NCI-H1105 (cell line): ENCODE measurements around the gene SUGCT.
"Not testable (repeated sequence)": the region's sequence is repeated elsewhere in the genome, so short reads cannot be mapped to it uniquely, and the experiment has no call there.

Experiments
- DNase-seq: peaks from one replicate; lab custom pipeline; 2025; lab: John Stamatoyannopoulos, UW

SUGCT gene

DNA sequence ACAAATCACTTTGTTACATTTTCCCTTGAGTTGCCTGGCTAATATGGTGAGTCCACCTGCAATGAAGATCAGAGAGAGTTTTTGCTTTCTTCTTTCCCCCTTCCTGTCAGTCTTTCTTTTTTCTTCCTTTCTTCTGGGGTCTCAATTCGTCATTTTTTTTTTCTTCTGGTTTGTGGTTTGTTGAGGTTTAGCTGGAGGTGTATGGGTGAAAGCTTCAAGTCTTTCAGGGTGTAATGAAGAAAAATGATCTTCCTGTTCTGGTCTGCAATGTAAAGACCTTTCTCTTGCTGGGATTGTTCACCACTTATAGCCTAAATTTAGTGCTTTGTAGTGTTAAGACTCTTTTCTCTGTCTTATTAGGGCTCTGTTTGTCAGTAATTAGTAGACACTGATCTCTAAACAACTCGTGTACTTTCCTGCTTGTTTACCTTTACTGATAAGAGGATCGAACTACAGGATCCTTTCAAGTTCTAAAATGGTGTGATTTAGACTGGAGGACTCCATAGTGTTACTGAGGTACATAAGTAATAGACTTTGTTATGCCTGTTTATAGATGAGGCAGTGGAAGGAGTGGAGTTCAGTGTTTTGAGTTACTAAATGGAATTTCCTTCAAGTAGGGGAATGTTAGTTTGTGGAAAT is 129.1 kb downstream of the SUGCT start:
- DNase-seq = no peak

DNA sequence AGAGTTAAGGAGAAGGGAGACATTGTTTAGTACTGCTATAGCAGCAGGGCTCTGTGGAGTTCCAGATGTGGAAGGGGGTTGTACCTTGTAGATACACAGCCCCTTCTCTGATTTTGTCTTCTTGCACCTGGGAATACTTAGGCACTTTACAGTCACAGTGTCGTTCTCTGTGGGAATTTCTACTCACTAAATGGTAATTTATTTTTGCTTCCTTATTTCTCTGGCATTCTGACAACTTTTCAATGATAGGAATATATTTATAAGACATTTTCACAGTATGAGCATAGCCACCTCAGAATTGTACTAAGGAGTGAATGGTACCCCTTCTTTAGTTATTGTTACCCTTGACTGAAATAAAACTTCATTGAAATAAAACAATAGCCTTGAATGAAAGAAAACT is 132.8 kb downstream of the SUGCT start:
- no peak for DNase-seq

DNA sequence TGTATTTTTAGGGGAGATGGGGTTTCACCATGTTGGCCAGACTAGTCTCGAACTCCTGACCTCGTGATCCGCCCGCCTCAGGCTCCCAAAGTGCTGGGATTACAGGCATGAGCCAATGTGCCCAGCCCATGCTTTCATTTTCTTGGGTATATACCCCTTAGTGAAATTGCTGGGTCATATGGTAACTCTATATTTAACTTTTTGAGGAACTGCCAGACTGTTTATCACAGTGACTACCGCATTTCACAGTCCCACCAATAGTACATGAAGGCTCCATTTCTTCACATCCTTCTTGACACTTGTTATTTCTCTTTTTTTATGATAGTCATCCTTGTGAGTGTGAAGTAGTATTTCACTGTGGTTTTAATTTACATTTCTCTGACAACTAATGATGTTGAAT is 134.0 kb downstream of the SUGCT start:
- DNase-seq = not testable (repeated sequence)

DNA sequence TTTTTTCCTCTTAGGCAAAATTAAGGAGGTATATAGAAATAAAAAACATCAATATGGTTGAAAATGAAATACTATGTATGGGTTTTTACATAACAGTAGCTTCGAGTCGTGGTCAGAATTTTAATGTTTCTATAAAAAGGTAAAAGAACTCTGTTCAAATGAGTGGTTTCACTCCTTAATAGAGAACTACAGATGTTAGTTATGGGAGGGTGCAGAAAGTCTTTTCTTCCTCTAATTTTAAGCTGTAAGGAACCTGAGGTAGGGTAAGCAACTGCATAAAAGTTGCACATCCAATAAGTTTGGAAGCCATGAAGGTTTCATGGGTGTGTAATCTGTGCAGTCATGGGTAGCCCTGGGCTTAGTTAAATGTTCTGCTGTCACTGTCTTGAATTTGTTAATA is 141.3 kb downstream of the SUGCT start:
- no peak for DNase-seq

DNA sequence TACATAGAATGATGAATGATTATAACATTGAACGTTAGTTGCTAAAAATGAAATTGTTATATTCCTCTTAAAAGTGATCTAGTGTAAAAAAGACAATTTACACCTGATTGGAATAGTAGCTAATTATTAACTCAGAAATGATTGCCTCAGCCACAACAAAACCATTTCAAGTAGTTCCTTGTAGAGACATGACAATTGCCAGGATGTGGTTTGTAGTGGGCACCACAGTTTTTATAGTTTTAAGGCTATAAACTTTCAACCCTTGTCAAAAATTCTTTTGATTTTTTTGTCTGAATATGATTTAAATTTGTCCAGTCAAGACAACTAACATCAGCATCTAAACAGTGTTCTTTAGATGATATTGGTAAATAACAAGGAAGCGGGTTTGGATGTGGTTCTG is 145.2 kb downstream of the SUGCT start:
- no peak for DNase-seq

DNA sequence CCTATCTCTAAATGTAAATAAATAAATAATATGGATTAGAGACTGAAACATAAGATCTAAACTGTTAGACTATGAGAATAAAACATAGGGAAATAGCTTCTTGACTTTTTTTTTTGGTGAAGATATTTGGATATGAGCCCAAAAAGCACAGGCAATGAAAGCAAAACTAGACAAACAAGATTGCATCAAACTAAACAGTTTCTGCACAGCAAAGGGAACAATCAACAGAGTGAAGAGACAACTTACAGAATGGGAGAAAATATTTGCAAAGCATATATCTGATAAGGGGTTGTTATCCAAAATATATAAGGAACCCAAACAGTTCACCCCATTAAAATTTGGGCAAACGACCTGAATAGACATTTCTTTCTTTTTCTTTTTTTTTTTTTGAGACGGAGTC is 148.1 kb downstream of the SUGCT start:
- no peak for DNase-seq

DNA sequence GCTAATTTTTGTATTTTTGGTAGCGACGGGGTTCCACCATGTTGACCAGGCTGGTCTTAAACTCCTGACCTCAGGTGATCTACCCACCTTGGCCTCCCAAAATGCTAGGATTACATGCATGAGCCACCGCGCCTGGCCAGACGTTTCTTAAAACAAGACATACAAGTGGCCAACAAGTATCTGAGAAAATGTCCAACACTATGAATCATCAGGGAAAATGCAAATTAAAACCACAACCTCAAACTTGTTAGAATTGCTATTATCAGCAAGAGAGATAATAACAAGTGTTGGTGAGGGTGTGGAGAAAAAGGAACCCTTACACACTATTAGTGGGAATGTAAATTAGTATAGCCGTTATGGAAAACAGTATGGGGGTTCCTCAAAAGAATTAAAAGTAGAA is 148.6 kb downstream of the SUGCT start:
- no peak for DNase-seq

DNA sequence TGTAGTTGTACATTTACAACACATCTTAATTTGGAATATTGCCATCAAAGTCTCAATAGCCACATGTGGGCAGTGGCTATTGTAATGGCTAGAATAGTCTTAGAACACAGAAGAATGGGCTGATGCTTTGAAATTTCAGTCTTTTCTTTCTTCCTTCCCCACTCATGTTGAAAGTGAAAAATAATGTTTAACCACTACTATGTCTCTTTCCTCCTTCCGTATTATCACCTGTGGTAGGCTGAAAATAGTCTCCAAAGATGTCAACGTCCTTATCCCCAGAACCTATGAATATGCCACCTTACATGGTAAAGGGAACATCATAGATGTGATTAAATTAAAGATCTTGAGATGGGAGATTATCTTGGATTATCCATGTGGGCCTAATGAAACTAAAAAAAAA is 154.0 kb downstream of the SUGCT start:
- no peak for DNase-seq

GRCh38 chr7:40297741-40298311 is 163.0 kb downstream of the SUGCT start:
- DNase-seq = no peak

DNA sequence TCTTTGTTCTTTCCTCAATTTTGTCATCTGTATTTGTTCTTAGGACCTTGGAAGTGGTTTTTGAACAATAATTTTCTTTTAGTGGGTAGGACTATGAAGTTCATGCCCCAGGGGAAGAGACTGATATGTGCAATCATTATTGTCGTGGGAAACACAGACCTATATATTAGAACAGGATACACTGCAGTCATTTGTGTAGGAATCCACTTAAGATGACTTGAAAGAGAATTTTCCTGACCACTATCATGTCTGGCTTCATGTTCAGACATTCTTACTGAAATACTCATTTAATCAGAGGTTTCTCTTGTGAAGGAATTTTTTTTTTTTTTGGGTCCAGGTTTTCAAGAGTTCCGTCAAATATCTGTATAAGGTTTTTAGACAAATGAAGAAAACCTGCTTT is 163.6 kb downstream of the SUGCT start:
- no peak for DNase-seq

- DNase-seq = no peak
Observed at GRCh38 chr7:40299097-40299496, 164.3 kb downstream of the SUGCT start.

DNA sequence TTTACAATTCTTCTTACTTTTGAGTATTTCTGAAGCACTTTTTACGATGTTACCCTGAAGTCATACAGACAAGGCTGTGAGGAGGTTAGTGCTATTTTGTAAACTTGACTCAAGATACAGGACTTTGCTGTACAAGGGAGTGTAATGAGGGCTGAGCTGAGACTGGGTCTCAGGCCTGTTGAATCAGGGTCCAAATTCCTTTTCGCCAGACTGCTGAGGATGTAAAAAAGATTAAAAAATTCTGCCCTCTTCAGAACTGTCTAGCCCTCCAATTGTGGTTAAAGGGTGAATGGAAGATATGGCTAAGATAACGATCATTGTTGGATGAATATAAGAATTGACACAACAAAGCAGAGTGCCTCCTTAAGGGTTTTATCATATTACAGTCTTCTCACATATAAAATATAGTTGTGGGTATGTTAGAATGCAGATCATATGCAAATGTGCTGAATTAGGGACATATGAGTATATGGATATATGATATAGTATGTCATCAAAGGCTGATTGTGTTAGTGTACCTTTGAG is 165.4 kb downstream of the SUGCT start:
- DNase-seq = no peak

DNA sequence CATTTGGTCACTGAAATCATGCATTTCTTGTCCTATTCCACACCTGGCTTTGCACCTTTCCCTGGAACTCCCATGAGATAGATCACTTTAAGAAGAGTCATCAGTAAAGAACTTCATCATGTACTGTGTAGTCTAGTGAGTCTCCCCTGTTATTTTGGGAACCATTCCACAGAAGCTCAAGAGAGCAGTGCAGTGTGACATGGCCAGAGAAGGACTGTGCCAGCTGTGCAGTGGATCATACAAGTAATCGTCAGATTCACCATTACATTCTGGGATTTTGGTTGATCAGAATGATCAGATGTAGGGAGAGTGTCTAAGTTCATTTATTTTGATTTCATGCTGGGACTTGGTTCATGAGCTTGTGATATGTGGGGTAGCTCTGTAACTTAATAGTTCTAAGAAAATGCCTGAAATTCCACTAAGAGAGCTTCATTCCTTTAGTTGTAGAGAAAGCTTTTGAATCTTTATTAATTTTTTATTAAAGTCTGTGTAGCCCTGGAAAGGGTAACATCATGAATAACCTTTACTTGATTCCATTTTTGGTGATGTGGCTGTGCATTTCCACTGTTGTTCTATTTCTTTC is 166.8 kb downstream of the SUGCT start:
- no peak for DNase-seq

GRCh38 chr7:40303996-40304395 is 169.2 kb downstream of the SUGCT start:
- no peak for DNase-seq

GRCh38 chr7:40305229-40305628 is 170.4 kb downstream of the SUGCT start:
- no peak for DNase-seq

GRCh38 chr7:40306025-40306424 is 171.2 kb downstream of the SUGCT start:
- DNase-seq = no peak

DNA sequence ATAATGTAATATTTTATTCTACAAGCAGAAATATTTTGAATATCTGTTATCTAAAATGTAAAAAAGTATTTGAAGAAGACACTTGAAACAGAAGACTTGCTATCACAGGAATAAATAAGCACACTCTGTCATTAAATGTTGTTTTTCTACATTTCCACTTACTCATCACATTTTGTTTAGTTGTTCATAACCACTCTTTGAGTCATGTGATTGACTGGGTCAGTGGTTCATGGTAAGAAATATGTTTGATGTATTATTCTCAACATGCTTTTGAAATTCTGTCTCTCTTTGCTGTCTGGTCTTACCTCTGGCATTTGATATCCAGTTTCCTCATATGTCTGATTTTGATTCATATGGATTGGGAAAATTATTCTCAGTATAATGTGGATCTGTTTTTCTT is 171.8 kb downstream of the SUGCT start:
- no peak for DNase-seq

GRCh38 chr7:40310258-40310657 is 175.5 kb downstream of the SUGCT start:
- DNase-seq = no peak

GRCh38 chr7:40311307-40311706 is 176.5 kb downstream of the SUGCT start:
- DNase-seq = no peak

GRCh38 chr7:40315277-40315676 is 180.5 kb downstream of the SUGCT start:
- no peak for DNase-seq

DNA sequence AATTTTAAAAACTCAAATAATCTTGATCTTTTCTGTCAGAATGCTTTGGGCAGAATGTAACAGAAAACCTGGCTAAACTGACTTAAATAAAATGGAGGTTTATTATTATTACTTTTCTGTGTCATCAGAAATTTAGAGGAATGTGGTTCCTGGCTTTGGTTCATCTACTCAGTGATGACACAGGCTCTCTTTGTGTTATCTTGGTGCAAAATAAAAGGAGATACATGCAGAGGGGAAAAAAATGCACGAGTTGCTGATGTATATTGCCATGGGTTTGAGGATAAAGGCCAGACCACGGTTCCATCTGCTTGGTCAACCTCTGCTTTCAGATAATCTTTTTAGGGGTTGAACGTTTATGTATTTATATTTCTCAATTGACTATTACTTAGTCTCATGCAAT is 181.4 kb downstream of the SUGCT start:
- no peak for DNase-seq

DNA sequence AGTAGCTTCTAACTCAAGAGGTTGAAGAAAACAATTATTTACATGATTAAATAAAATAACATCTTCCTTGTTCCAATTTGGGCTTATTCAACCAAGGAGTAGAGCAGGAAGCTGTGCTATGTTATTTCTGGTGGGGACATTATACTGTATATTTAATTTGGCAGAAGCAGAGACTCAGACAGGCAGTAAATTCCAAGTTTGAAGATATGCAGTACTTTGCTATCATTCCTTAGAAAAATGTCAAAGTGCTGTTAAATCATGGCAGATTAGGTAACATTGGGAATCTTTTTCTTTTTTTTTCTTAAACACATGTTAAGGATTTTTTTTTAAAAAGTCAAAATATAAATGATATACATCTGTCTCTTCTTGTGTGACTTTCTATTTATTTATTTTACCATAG is 190.1 kb downstream of the SUGCT start:
- DNase-seq = no peak

- no peak for DNase-seq
Observed at GRCh38 chr7:40327113-40327512, 192.3 kb downstream of the SUGCT start.

- no peak for DNase-seq
Observed at GRCh38 chr7:40327873-40328272, 193.1 kb downstream of the SUGCT start.
